Measurements from ENCODE around the gene PLCL1.

- TF ChIP-seq CTCF (IDR thresholded peaks at IDR 0.05; ENCODE audit: low read depth, low read length) (no peak), POLR2A (IDR thresholded peaks at IDR 0.05; ENCODE audit: extremely low read depth, insufficient read length) (no peak)
- TF ChIP-seq, protein P1, sequence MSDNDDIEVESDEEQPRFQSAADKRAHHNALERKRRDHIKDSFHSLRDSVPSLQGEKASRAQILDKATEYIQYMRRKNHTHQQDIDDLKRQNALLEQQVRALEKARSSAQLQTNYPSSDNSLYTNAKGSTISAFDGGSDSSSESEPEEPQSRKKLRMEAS (IDR thresholded peaks at IDR 0.05; ENCODE audit: low read depth, low read length), result no peak
These were observed 370.9 kb downstream of the PLCL1 start for GRCh38 chr2:198175271-198175670.
